HG02870 (cell line): ENCODE results near the gene CDK12.
"Not testable (repeated sequence)": the region's sequence is repeated elsewhere in the genome, so short reads cannot be mapped to it uniquely, and the experiment has no call there.

ENCODE experiments used
- ATAC-seq: cut with Tn5 transposase; IDR thresholded peaks from one replicate; pipeline ENCODE4 v1.9.1; 2021; ENCODE audit warnings: mild to moderate bottlenecking, moderate library complexity; ENCODE audit not compliant: unreplicated experiment

Gene CDK12

DNA sequence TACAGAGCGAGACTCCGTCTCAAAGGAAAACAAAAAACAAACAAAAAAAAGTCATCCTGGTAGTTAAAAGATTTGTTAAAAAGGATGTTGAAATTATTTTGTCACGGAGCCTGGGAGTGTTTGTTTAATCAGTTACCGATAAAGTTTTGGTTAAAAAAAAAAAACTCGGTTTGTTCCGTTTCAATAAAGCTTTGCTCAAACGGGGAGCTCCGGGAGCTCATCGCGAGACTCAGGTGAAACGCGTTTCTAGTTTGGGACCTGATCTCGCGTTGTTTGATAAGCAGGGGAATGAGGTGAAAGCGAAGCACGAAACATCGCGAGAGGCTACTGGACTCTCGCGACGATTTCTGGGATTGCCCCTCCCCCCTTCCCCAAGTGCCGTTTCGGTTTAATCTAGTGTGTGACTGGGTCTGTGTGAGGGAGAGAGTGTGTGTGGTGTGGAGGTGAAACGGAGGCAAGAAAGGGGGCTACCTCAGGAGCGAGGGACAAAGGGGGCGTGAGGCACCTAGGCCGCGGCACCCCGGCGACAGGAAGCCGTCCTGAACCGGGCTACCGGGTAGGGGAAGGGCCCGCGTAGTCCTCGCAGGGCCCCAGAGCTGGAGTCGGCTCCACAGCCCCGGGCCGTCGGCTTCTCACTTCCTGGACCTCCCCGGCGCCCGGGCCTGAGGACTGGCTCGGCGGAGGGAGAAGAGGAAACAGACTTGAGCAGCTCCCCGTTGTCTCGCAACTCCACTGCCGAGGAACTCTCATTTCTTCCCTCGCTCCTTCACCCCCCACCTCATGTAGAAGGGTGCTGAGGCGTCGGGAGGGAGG, at the start of gene CDK12:
Gene CDK12 (plus strand): TSS at position 374 of the 813 bp plus-strand sequence. CDS start 586 bp downstream, outside the sequence.
- peak; percentile 74 for ATAC-seq

DNA sequence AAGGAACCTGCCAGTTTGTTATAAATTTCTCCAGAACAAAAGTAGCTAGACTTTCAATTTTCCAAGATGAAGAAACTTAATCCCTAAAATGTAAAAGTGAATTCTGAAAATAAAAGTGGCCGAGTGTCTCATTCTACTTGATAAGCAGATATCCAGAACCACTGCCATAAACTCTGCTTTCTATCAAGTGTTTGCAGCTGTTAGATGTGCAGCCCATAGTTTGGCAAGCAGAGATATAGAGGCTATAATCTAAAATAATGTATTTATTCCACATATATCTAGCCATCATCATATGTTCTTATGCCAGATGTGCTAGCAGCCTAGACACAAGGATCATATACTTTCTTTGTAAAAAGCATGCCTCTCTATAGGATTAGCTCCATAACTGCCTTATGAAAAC, 45.1 kb upstream of the CDK12 start:
- ATAC-seq: no peak

DNA sequence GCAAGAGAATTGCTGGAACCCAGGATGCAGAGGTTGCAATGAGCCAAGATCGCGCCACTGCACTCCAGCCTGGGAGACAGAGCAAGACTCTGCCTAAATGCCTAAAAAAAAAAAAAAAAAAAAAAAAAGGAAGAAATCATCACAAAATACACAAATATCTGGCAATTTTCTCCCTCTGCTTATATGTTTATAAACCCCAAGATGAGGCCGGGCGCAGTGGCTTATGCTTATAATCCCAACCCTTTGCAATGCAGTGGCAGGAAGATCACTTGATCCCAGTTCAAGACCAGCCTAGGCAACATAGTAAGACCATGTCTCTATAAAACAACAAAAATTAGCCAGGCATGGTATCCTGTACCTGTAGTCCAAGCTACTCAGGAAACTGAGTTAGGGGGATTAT, 31.7 kb upstream of the CDK12 start:
- ATAC-seq: no peak

DNA sequence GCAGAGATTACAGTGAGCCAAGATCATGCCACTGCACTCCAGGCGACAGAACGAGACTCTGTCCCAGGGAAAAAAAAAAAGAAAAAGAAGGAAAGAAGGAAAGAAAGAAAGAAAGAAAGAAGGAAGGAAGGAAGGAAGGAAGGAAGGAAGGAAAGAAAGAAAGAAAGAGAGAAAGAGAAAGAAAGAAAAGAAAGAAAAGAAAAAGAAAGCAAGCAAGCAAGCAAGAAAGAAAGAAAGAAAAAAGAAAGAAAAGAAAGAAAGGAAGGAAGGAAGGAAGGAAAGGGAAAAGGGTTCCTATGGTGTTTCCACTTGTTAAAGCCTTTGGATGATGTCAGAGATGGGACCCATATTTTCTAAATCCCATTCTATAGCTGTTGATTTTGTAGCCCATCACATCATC, 21.4 kb upstream of the CDK12 start:
- not testable (repeated sequence) for ATAC-seq

DNA sequence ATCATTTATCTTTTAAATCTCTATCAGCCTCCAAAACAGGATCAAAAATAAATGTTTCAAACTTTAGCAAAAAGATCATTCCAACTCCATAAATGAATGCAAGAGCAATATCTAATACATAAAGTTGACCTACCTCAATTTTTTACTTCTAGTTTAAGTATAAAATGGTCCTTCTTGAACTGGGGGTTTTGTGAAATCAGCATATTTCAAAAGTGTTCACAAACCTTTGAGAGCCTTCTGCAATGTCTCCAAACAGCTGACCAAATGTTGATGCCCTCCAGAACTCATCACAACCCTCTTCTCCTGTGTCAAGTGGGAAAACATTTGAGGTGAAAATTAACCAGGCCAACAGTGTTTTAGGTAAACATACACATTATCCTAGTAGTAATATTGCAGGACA, 18.0 kb upstream of the CDK12 start:
- ATAC-seq: no peak

DNA sequence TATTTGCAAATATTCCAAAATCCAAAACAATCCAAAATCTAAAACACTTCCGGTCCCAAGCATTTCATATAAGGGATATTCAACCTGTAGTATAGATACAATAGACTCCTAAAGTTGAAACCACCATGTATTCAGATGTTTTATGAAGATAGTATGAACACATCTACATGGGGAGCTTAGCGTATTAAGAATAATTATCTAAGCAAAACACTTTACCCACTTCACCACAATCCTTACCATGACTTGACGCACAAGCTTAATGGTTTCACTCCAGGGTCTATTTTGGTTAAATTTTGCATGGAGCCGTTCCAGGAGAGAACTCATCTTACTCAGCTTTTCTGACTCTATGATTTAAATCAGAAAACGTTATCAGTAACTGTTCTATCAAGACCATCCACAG, 13.7 kb upstream of the CDK12 start:
- ATAC-seq: no peak

DNA sequence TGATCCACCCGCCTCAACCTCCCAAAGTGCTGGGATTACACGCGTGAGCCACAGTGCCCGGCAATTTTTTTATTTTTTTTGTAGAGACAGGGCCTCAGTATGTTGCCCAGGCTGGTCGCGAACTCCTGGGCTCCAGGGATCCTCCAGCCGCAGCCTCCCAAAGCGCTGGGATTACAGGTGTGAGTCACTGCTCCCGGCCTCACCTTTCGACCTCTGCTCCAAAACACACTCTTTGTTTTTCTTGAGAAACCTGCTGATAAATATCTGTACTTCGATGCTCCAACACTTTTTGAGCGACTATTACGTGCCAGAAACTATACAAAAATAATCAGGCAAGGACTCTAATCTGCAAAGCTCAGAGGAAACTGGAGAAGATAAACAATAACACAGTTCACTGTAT, 11.2 kb upstream of the CDK12 start:
- no peak for ATAC-seq

DNA sequence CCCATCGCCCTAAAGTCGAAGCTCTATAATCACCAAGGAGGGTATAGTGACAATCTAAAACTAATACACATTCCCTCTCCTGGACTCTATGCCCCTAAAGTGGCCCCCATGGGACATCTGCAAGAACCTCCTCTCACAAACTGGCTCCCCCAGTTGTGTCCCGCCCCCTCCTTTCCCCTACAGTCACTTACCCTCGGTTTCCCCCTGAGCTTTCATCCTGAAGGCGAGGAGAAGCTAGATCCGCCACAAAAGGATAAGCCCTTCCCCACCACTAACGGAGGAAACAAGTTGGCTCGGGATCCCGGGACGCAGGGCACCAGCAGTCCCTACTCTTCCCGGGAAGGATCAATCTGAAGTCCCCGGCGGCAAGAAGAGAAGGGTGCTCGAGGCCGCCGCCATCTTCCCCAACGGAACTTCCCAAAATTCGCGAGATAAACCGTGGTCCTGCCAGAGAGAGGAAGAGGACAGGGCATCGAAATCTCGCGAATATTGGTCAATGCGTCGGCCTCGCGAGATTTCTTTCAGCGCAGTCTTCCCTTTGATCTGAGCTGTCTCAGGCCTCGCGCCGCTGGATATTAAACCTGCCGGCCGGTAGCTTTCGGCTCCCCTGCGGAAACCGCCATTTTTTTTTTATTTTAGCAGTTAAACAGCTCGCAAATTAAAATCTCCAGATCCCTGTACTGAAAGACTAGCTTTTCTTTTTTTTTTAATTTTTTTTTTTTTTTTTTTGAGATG, 10.3 kb upstream of the CDK12 start, which contains the start of gene MED1:
Gene MED1 (minus strand): TSS at position 417 of the 735 bp plus-strand sequence. CDS start 201 bp downstream, at position 216.
- peak; percentile 88 for ATAC-seq

DNA sequence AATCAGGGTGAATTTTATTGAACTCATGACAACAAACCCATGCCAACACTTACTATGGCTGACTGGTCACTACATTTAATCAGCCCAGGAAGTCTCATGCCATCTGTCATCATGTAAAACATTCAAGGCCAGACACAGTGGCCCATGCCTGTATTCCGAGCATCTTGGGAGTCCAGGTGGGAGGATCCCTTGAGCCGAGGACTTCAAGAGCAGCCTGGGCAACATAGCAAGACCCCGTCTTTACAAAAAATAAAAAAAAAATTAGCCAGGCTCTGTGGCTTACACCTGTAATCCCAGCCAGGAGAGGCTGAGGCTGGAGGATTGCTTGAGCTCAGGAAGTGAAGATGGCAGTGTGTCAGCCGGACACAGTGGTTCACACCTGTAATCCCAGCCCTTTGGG, 5.4 kb upstream of the CDK12 start:
- ATAC-seq: no peak

DNA sequence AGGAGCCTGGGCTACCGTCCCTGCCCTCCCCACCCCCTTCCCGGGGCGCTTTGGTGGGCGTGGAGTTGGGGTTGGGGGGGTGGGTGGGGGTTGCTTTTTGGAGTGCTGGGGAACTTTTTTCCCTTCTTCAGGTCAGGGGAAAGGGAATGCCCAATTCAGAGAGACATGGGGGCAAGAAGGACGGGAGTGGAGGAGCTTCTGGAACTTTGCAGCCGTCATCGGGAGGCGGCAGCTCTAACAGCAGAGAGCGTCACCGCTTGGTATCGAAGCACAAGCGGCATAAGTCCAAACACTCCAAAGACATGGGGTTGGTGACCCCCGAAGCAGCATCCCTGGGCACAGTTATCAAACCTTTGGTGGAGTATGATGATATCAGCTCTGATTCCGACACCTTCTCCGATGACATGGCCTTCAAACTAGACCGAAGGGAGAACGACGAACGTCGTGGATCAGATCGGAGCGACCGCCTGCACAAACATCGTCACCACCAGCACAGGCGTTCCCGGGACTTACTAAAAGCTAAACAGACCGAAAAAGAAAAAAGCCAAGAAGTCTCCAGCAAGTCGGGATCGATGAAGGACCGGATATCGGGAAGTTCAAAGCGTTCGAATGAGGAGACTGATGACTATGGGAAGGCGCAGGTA, 762 bp downstream of the CDK12 start:
- ATAC-seq: peak; percentile 9

DNA sequence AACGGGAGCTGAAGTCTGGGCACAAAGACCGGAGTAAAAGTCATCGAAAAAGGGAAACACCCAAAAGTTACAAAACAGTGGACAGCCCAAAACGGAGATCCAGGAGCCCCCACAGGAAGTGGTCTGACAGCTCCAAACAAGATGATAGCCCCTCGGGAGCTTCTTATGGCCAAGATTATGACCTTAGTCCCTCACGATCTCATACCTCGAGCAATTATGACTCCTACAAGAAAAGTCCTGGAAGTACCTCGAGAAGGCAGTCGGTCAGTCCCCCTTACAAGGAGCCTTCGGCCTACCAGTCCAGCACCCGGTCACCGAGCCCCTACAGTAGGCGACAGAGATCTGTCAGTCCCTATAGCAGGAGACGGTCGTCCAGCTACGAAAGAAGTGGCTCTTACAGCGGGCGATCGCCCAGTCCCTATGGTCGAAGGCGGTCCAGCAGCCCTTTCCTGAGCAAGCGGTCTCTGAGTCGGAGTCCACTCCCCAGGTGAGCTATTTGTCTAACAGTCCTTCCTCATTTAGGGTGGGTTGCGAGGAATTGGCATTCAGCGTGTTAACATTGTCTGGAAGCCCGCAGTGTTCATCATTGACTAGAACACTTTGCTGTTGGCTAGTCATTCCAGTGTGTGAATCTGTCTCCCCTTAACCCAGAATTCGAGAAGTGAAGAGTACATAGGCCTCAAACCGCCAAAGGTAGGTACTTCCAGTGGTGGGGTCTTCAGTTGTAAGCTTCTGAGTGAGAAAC, 1.5 kb downstream of the CDK12 start:
- no peak for ATAC-seq

DNA sequence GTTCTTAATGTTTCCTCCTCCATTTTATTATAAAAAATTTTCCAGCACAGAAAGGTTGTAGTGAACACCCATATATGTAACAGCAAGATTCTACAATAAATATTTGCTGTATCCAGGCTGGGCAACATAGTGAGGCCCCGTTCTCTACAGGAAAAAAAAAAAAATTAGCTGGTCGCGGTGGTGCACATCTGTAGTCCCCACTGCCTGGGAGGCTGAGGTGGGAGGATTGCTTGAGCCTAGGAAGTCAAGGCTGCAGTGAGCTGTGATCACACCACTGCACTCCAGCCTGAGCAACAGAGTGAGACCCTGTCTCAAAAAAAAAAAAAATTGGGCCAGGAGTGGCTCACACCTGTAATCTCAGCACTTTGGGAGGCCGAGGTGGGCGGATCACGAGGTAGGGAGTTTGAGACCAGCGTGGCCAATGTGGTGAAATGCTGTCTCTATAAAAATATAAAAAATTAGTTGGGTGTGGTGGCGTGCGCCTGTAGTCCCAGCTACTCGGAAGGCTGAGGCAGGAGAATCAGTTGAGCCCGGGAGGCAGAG, 3.4 kb downstream of the CDK12 start:
- ATAC-seq: not testable (repeated sequence)

DNA sequence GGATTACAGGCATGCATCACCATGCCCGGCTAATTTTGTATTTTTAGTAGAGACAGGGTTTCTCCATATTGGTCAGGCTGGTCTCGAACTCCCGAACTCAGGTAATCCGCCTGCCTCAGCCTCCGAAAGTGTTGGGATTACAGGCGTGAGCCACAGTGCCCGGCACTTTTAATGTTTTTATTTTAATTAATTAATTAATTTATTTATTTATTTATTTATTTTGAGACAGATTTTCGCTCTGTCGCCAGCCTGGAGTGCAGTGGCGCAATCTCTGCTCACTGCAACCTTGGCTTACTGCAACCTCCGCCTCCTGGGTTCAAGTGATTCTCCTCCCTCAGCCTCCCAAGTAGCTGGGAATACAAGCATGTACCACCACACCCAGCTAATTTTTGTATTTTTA, 7.3 kb downstream of the CDK12 start:
- ATAC-seq: not testable (repeated sequence)

DNA sequence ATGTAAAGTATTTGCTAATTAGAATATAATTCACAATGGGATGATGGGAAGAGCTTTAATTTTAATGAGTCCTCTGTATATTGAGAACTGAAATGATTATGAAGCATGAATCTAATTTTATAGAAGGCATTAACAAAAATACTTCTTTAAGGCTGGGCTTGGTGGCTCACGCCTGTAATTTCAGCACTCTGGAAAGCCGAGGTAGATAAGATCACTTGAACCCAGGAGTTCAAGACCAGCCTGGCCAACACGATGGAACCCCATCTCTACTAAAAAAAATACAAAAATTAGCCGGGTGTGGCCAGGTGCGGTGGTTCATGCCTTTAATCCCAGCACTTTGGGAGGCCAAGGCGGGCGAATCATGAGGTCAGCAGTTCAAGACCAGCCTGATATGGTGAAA, 12.0 kb downstream of the CDK12 start:
- no peak for ATAC-seq

DNA sequence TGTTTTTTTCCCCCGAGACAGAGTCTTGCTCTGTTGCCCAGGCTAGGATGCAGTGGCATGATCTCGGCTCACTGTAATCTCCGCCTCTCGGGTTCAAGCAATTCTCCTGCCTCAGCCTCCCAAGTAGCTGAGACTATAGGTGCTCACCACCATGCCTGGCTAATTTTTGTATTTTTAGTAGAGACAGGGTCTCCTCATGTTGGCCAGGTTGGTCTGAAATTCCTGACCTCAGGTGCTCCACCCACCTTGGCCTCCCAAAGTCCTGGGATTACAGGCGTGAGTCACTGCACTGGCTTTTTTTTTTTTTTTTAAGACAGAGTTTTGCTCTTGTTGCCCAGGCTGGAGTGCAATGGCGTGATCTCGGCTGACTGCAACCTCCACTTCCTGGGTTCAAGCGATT, 18.3 kb downstream of the CDK12 start:
- ATAC-seq: not testable (repeated sequence)

DNA sequence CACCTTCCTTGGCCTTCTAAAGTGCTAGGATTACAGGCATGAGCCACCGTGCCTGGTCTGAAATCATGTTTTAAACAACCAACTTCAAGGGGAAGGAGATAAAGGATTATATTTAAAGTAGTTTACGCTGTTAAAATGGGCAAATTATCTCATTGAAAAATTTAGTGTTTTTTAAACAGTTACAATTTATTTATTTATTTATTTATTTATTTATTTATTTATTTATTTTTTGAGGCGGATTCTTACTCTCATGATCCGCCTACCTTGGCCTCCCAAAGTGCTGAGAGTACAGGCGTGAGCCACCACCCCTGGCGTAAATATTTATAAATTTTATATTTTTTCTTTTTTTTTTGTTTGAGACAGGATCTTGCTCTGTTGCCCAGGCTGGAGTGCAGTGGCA, 22.2 kb downstream of the CDK12 start:
- no peak for ATAC-seq

DNA sequence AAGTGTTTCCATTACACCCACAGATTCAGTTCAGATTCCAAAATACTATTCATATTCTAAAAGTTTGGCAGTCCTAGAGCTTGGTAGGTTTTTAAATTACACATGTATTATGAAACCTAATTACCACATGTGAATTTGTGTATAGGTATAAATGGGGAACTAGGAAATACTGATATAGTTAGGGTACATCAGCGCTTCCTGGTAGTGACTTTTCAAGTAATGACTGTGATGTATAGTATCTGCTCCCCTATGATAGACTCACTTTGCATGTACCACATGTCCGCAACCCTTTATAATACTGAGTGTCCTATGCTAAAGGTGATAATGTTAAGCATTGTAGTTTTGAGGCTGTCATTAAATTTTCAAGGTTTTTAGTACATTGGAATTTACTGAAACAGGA, 22.9 kb downstream of the CDK12 start:
- peak; percentile 86 for ATAC-seq

DNA sequence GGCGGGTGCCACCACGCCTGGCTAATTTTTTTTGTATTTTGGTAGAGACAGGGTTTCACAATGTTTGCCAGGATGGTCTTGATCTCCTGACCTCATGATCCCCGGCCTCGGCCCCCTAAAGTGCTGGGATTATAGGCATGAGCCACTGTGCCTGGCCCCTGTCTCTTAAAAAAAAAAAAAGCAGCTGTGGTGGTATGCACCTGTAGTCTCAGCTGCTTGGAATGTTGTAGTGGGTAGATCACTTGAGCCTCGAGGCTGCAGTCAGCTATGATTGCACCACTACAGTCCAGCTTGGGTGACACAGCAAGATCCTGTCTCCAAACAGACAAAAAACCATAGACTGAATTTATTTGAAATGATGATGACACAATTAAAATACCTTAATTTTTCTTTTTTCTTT, 24.3 kb downstream of the CDK12 start:
- no peak for ATAC-seq

DNA sequence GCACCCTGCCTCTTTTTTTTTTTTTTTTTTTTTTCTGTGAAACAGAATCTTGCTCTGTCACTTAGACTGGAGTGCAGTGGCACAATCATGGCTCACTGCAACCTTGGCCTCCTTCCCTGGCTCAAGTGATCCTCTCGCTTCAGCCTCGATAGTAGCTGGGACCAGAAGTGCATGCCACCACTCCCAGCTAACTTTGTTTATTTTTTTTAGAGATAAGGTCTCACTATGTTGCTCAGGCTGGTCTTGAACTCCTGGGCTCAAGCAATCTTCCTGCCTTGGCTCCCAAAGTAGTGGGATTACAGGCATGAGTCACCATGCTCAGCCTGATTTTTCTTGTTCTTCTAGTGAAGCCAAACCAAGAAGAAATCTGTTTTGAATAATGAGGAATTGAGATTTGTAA, 25.0 kb downstream of the CDK12 start:
- no peak for ATAC-seq

DNA sequence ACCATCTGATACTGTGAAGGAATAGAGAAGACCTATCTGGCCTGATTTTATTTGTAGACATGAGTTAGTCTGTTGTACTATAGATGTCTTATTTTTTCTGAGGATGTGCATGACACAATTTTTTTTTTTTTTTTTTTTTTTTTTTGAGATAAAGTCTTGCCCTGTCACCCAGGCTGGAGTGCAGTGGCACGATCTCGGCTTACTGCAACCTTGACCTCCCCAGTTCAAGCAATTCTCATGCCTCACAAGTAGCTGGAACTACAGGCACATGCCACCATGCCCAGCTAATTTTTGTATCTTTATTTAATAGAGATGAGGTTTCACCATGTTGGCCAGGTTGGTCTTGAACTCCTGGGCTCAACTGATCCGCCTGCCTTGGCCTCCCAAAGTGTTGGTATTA, 26.2 kb downstream of the CDK12 start:
- not testable (repeated sequence) for ATAC-seq

DNA sequence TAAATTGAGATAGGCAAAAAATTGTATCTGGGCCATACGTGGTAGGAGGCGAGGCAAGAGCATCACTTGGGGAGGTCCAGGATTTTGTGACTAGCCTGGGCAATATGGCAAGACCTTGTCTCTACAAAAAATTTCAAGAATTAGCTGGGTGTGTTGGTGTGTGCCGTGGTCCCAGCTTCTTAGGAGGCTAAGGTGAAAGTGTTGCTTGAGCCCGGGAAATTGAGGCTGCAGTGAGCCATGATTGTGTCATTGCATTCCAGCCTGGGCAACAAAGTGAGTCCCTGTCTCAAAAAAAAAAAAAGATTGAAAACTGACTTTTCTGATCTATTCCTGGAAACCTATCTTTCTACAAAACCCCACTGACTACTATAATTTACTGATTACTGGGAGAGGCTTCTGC, 26.7 kb downstream of the CDK12 start:
- no peak for ATAC-seq
